Tibial nerve (tissue), 4 donors: ENCODE data around the gene BPIFB3. TPM values are rescaled to one million over a fixed set of nuclear protein-coding genes. Genes with fewer than 3 reads are reported as not detected.

Source experiments
- DNase-seq, 2 donors: peaks; one replicate each; pipeline ENCODE4 v3.0.0-alpha.2; 2019; ENCODE audit warnings: low spot score in 2 of 2
- H3K27ac ChIP-seq, 4 donors: fragments of 200-600 bp; sonication (generic) in 3 of 4; one replicate each; pipeline ENCODE4 v1.5.1; 2017 to 2019; ENCODE audit warnings: mild to moderate bottlenecking in 1 of 4
- H3K27me3 ChIP-seq, 2 donors: fragments of 200-600 bp; sonication (generic) in 1 of 2; one replicate each; pipeline versions ENCODE4 v1.5.1 to v1.6.0; 2017 to 2019
- H3K36me3 ChIP-seq, 3 donors: fragments of 200-600 bp; sonication (generic); one replicate each; pipeline ENCODE4 v1.5.1; 2018 to 2019
- H3K4me1 ChIP-seq, 4 donors: fragments of 200-600 bp; sonication (generic) in 3 of 4; one replicate each; pipeline ENCODE4 v1.5.1; 2017 to 2019
- H3K4me3 ChIP-seq, 4 donors: fragments of 200-600 bp; sonication (generic) in 3 of 4; one replicate each; pipeline ENCODE4 v1.5.1; 2017 to 2019; ENCODE audit warnings: mild to moderate bottlenecking in 1 of 4, moderate library complexity in 1 of 4
- H3K9me3 ChIP-seq, 4 donors: fragments of 200-600 bp; sonication (generic) in 3 of 4; one replicate each; pipeline ENCODE4 v1.5.1; 2017 to 2019
- EP300 ChIP-seq, 2 donors: sonication (generic); formaldehyde crosslinking; IDR thresholded peaks; one replicate each; pipeline ENCODE4 v1.6.1; 2017; ENCODE audit warnings: antibody characterized with exemption in 2 of 2, mild to moderate bottlenecking in 1 of 2
- POLR2A ChIP-seq, 2 donors: fragments of 450-650 bp; IDR thresholded peaks; one replicate each; pipeline ENCODE4 v1.6.1; 2017; ENCODE audit warnings: antibody characterized with exemption in 2 of 2, mild to moderate bottlenecking in 2 of 2, moderate library complexity in 2 of 2
- WGBS, 2 donors: methylation state at CpG; one replicate each; pipeline ENCODE4 v1.1.5; 2018; 5-methylcytosine and 5-hydroxymethylcytosine counted together
- total RNA-seq, 4 donors: library from RNA; depleted of rRNA; stranded (reverse); fragments of >200 nt; gene quantifications; one replicate each; pipeline ENCODE4 v1.1.0, GENCODE V29; 2016
- TF ChIP-seq, protein P1 (sequence below), 5 experiments: fragments of 200-600 bp in 3 of 5; fragments of 450-650 bp in 2 of 5; sonication (generic) in 3 of 5; IDR thresholded peaks; one replicate each; pipeline ENCODE4 v1.5.1; 2016 to 2019; ENCODE audit warnings: antibody characterized with exemption in 5 of 5, mild to moderate bottlenecking in 3 of 5, moderate library complexity in 2 of 5

The BPIFB3 gene
- total RNA-seq, 4 donors from 2014 or later, result not detected

DNA sequence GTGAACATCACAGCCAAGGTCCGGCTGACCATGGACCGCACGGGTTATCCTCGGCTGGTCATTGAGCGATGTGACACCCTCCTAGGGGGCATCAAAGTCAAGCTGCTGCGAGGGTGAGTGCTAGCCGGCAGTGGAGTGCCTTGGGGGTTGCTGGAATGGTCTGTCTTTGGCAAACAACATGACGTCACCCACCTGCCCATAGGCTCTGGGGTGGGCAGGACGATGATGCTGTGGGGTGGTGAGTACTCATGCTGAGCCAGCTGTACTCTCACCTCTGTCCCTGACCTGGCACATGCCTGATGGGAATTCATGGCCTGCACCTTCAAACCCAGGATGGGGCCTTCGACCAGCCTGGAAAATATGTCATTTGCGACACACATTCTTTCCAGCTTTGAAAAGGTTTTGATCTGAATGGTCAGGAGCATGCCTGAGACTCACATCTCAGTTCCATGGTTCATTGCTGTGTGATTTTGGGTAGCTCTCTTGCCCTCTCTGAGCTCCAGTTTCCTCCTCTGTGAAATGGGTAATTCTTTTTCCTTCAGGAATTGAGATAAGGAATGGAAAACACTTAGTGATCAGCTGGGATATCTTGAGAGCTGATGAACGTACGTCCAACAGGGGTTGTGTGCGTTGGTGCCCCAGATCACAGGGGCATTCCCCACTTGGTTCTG, 32.5 kb downstream of the BPIFB3 start:
- TF ChIP-seq EP300 (IDR thresholded peaks at IDR 0.05), result no peak
- TF ChIP-seq, protein P1, sequence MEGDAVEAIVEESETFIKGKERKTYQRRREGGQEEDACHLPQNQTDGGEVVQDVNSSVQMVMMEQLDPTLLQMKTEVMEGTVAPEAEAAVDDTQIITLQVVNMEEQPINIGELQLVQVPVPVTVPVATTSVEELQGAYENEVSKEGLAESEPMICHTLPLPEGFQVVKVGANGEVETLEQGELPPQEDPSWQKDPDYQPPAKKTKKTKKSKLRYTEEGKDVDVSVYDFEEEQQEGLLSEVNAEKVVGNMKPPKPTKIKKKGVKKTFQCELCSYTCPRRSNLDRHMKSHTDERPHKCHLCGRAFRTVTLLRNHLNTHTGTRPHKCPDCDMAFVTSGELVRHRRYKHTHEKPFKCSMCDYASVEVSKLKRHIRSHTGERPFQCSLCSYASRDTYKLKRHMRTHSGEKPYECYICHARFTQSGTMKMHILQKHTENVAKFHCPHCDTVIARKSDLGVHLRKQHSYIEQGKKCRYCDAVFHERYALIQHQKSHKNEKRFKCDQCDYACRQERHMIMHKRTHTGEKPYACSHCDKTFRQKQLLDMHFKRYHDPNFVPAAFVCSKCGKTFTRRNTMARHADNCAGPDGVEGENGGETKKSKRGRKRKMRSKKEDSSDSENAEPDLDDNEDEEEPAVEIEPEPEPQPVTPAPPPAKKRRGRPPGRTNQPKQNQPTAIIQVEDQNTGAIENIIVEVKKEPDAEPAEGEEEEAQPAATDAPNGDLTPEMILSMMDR (IDR thresholded peaks at IDR 0.05), result no peak
- TF ChIP-seq POLR2A (IDR thresholded peaks at IDR 0.05), result no peak
- WGBS, 2 donors, result 85 to 89% methylated on average over 14 of the region's 14 CpGs
- no peaks in the 10 kb centered on the region for H3K4me1 ChIP-seq
- no peaks in the 10 kb centered on the region for H3K9me3 ChIP-seq
- no peak overlapping the region for H3K4me3 ChIP-seq
- no peak overlapping the region for H3K27ac ChIP-seq
- no peak for DNase-seq
- no peaks in the 10 kb centered on the region for H3K36me3 ChIP-seq
- H3K27me3 ChIP-seq, result no peaks in the 10 kb centered on the region

DNA sequence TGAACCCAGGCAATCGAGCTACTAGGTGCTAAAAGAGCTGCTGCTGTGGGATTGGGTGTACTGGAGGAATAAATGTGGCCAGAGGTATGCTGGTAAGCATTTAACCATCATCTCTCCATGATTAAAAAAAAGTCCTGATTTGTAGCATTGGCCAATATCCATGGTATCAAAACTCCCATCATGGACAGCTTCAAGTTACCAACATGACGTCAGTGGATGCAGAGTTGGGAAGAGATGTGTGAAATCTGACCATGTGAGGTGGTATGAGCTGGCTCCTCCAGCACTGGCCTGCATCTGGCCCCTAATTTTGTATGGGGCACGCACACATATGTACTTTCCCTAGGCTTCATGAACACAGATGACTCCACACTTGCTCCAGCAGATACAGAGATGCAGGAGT, 37.4 kb downstream of the BPIFB3 start:
- Histone ChIP-seq H3K4me1 (peaks cover 0 to 6% (median 0%) of the 10 kb centered on the region in 4 donors), H3K4me3 (no peak overlapping the region), H3K36me3 (no peaks in the 10 kb centered on the region), H3K27ac (no peak overlapping the region), H3K9me3 (no peaks in the 10 kb centered on the region), H3K27me3 (no peaks in the 10 kb centered on the region)
- no peak for DNase-seq
- TF ChIP-seq, protein P1 (IDR thresholded peaks at IDR 0.05), result no peak
- TF ChIP-seq EP300 (IDR thresholded peaks at IDR 0.05), result no peak
- TF ChIP-seq POLR2A (IDR thresholded peaks at IDR 0.05), result no peak
- 67 to 89% methylated on average over 3 of the region's 3 CpGs for WGBS, 2 donors

DNA sequence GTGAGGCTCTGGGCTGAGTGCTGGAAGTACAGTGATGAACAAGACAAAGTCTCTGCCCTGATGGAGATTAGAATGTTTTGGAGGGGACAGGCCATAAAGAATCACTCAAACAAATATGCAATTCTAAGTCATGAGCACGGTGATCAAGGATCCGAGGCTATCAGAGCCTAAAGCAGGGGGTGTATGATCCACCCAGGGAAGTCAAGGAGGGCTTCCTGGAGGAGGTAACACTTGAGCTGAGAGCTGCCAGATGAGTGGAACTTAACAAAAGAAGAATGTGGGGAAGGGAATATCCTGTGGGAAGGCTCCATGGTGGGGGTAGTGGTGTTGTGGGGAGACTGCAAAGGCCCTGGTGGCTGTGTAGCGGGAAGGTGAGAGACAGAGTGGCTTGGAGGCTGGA, 38.0 kb downstream of the BPIFB3 start:
- Histone ChIP-seq H3K4me3 (no peak overlapping the region), H3K36me3 (no peaks in the 10 kb centered on the region), H3K4me1 (peaks cover 0 to 12% (median 0%) of the 10 kb centered on the region in 4 donors), H3K9me3 (no peaks in the 10 kb centered on the region), H3K27ac (no peak overlapping the region), H3K27me3 (no peaks in the 10 kb centered on the region)
- no peak for DNase-seq
- TF ChIP-seq POLR2A (IDR thresholded peaks at IDR 0.05), result no peak
- TF ChIP-seq EP300 (IDR thresholded peaks at IDR 0.05), result no peak
- TF ChIP-seq, protein P1 (IDR thresholded peaks at IDR 0.05), result no peak
- 88 to 90% methylated on average over 3 of the region's 3 CpGs for WGBS, 2 donors

DNA sequence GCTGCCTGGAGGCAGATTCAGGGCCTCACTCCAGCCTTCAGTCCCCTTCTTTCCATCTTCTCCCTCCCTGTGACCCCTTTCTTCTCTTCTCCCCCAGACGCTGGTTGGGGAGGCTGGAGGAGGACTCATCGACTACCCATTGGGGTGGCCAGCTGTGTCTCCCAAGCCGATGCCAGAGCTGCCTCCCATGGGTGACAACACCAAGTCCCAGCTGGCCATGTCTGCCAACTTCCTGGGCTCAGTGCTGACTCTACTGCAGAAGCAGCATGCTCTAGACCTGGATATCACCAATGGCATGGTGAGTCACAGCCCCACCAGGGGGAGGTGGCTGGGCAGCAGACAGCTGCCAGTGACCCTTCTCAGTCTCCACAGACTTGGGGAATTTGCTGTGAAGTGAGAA, 38.7 kb downstream of the BPIFB3 start:
- no peak overlapping the region for H3K4me3 ChIP-seq
- no peaks in the 10 kb centered on the region for H3K27me3 ChIP-seq
- no peak for DNase-seq
- WGBS, 2 donors, result 85 to 95% methylated on average over 3 of the region's 3 CpGs
- TF ChIP-seq EP300 (IDR thresholded peaks at IDR 0.05), result no peak
- TF ChIP-seq POLR2A (IDR thresholded peaks at IDR 0.05), result no peak
- TF ChIP-seq, protein P1 (IDR thresholded peaks at IDR 0.05), result no peak
- no peaks in the 10 kb centered on the region for H3K9me3 ChIP-seq
- H3K4me1 ChIP-seq, result peaks cover 0 to 18% (median 0%) of the 10 kb centered on the region in 4 donors
- H3K36me3 ChIP-seq, result no peaks in the 10 kb centered on the region
- no peak overlapping the region for H3K27ac ChIP-seq

DNA sequence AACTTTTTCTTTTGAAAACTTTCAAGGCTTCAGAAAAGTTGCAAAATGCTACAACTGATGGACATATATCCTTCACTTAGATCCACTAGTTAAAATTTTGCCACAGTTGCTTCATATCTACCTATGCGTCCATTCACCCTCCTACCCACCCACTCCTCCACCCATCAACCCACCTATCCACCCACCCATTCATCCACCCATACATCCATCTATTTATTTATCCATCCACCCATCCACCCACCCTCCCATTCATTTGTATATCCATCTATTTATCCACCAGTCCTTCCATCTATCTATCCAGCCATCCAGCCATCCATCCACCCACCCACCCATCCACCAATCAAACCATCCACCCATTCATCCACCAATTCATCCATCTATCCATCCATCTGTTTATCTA, 39.4 kb downstream of the BPIFB3 start:
- 87 to 94% methylated on average over 1 of the region's 1 CpG for WGBS, 2 donors

More for the DNA sequence above, 39.4 kb downstream of the BPIFB3 start:
- Histone ChIP-seq H3K4me3 (no peak overlapping the region), H3K4me1 (peaks cover 0 to 18% (median 0%) of the 10 kb centered on the region in 4 donors), H3K36me3 (no peaks in the 10 kb centered on the region), H3K27ac (no peak overlapping the region), H3K9me3 (no peaks in the 10 kb centered on the region), H3K27me3 (no peaks in the 10 kb centered on the region)
- DNase-seq, result no peak
- TF ChIP-seq, protein P1 (IDR thresholded peaks at IDR 0.05), result no peak
- TF ChIP-seq POLR2A (IDR thresholded peaks at IDR 0.05), result no peak
